HG02642 (cell line): ENCODE results near the gene SHB.
A peak's percentile ranks its signal among the peaks of the same experiment; 100 is the strongest.

Source experiments
- ATAC-seq: cut with Tn5 transposase; IDR thresholded peaks from one replicate; pipeline ENCODE4 v1.9.1; 2021; ENCODE audit warnings: mild to moderate bottlenecking; ENCODE audit not compliant: unreplicated experiment, poor library complexity

SHB gene

GRCh38 chr9:38068701-38069628 lies at the start of gene SHB:
Gene SHB (minus strand): TSS chr9:38069227. CDS start chr9:38068645, 582 bp downstream.
- ATAC-seq, result peak; percentile 62

GRCh38 chr9:38117651-38118050 lies 48.6 kb upstream of the SHB start:
- ATAC-seq, result no peak

- no peak for ATAC-seq
These were observed 45.9 kb upstream of the SHB start for GRCh38 chr9:38114905-38115304.

- ATAC-seq, result no peak
These were observed 43.4 kb upstream of the SHB start for GRCh38 chr9:38112456-38112855.

GRCh38 chr9:38112049-38112448 lies 43.0 kb upstream of the SHB start:
- no peak for ATAC-seq

GRCh38 chr9:38110476-38110875 lies 41.4 kb upstream of the SHB start:
- ATAC-seq, result no peak

GRCh38 chr9:38109601-38110000 lies 40.6 kb upstream of the SHB start:
- ATAC-seq, result no peak

GRCh38 chr9:38108326-38108725 lies 39.3 kb upstream of the SHB start:
- ATAC-seq, result no peak

GRCh38 chr9:38107811-38108304 lies 38.8 kb upstream of the SHB start:
- no peak for ATAC-seq

- no peak for ATAC-seq
These were observed 38.4 kb upstream of the SHB start for GRCh38 chr9:38107405-38107804.

- no peak for ATAC-seq
These were observed 37.5 kb upstream of the SHB start for GRCh38 chr9:38106488-38106887.

- no peak for ATAC-seq
These were observed 34.3 kb upstream of the SHB start for GRCh38 chr9:38103340-38103739.

- ATAC-seq, result no peak
These were observed 32.4 kb upstream of the SHB start for GRCh38 chr9:38101423-38101822.

- no peak for ATAC-seq
These were observed 27.3 kb upstream of the SHB start for GRCh38 chr9:38096238-38096805.

- no peak for ATAC-seq
These were observed 25.1 kb upstream of the SHB start for GRCh38 chr9:38094165-38094564.

- no peak for ATAC-seq
These were observed 23.6 kb upstream of the SHB start for GRCh38 chr9:38092656-38093055.

GRCh38 chr9:38092200-38092524 lies 23.1 kb upstream of the SHB start:
- ATAC-seq, result no peak

- ATAC-seq, result peak; percentile 62
These were observed 22.5 kb upstream of the SHB start for GRCh38 chr9:38091310-38092199.

GRCh38 chr9:38090170-38090569 lies 21.1 kb upstream of the SHB start:
- no peak for ATAC-seq

- ATAC-seq, result no peak
These were observed 20.5 kb upstream of the SHB start for GRCh38 chr9:38089387-38090165.
